ENCODE measurements around the gene ATG4B.

The ATG4B gene

DNA sequence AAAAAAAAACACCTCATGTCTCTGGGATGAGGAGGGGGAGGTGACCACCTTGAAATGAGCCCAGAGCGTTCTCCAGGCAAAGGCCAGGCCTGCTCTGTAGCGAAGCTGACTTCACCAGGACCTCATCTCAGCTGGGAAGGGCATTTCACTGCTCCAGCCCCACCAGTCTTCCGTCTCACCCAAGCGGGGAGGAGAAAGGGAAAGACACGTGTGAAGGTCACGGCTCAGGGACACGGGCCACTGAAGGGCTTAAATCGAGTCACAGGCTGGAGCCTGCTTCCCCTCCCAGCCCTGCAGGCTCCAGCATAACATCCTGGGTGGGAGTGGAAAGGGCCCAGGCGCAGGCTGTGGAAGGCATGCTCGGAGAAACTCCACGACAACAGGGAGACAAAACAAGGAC, 18.7 kb upstream of the ATG4B start:
- no peak for DNase-seq
- TF ChIP-seq GATA1 (IDR thresholded peaks at IDR 0.05; ENCODE audit: low read depth, low read length) (no peak), POLR2A (IDR thresholded peaks at IDR 0.05; ENCODE audit: low read length) (no peak)

DNA sequence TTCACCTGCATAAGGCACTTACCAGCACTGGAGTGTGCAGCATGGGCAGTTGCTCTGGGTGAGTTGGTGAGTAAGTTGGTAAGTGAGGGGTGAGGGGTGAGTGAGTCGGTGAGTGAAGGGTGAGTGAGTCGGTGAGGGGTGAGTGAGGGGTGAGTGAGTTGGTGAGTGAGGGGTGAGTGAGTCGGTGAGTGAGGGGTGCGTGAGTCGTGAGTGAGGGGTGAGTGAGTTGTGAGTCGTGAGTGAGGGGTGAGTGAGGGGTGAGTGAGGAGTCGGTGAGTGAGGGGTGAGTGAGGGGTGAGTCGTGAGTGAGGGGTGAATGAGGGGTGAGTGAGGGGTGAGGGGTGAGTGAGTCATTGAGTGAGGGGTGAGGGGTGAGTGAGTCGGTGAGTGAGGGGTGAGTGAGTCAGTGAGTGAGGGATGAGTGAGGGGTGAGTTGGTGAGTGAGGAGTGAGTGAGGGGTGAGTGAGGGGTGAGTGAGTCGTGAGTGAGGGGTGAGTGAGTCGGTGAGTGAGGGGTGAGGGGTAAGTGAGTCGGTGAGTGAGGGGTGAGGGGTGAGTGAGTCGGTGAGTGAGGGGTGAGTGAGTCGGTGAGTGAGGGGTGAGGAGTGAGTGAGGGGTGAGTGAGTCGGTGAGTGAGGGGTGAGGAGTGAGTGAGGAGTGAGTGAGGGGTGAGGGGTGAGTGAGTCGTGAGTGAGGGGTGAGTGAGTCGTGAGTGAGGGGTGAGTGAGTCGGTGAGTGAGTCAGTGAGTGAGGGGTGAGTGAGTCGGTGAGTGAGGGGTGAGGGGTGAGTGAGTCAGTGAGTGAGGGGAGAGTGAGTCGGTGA, 17.7 kb upstream of the ATG4B start:
- TF ChIP-seq POLR2A (IDR thresholded peaks at IDR 0.05; ENCODE audit: low read length) (no peak), GATA1 (IDR thresholded peaks at IDR 0.05; ENCODE audit: low read depth, low read length) (no peak)
- peak in 1 of 2 experiments; percentile 27 for DNase-seq

DNA sequence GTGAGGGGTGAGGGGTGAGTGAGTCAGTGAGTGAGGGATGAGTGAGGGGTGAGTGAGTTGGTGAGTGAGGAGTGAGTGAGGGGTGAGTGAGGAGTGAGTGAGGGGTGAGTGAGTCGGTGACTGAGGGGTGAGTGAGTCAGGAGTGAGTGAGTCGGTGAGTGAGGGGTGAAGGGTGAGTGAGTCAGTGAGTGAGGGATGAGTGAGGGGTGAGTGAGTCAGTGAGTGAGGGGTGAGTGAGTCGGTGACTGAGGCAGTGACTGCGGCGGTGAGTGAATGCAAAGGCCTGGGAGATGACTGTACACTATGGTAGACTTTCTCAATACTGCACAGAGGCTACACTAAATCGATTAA, 17.1 kb upstream of the ATG4B start:
- TF ChIP-seq GATA1 (IDR thresholded peaks at IDR 0.05; ENCODE audit: low read depth, low read length), result no peak
- no peak for TF ChIP-seq POLR2A (IDR thresholded peaks at IDR 0.05; ENCODE audit: low read length)

GRCh38 chr2:241627675-241628074, 9.8 kb upstream of the ATG4B start:
- DNase-seq, result no peak
- TF ChIP-seq GATA1 (IDR thresholded peaks at IDR 0.05; ENCODE audit: low read depth, low read length) (no peak), POLR2A (IDR thresholded peaks at IDR 0.05; ENCODE audit: low read length) (no peak)

More for the DNA sequence above, 17.1 kb upstream of the ATG4B start:
- DNase-seq, result peak in 1 of 2 experiments; percentile 51

- DNase-seq, result no peak
- TF ChIP-seq GATA1 (IDR thresholded peaks at IDR 0.05; ENCODE audit: low read depth, low read length) (no peak), POLR2A (IDR thresholded peaks at IDR 0.05; ENCODE audit: low read length) (no peak)
Measured at GRCh38 chr2:241629762-241630435, 7.6 kb upstream of the ATG4B start.

DNA sequence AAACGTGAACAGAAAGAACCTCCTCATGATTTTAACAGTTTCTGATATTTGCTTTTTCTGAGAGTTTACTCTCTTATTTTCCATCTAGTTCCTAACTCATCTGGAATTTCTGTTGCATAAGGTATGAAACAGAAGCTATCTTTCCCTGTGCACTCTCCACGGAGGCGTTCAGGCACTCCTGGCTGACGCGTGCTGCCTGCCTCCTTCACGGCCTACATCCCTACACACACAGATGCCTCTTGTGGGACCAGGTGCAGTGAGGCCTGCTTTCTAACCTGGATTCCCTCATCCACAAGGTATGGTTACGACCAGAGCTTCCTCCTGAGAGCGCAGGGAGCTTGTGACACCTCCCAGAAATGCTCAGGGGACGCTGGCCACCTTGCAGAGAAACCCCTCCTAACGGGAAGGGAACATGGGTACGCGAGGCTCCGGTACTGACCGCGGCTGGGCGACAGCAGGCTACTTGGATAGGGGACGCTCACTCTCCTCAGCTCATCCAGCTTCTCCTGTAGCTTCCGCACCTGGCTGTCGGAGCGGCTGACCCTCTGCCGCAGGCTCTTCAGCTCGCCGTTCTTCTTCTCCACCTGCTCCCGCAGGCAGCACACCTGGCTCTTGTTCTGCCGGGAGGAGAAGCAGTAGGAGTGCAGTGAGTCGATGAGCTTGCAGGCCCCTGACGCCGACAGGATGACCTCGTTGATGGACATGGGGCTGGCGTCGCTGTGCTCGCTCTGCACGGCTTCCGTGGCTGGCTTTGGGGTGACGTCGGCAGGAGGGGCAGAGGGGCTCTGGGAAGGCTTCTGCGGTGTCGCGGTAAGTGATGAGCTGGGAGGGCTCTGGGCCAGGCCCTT, 4.8 kb upstream of the ATG4B start:
- TF ChIP-seq GATA1 (IDR thresholded peaks at IDR 0.05; ENCODE audit: low read depth, low read length) (no peak), POLR2A (IDR thresholded peaks at IDR 0.05; ENCODE audit: low read length) (no peak)
- no peak for DNase-seq

DNA sequence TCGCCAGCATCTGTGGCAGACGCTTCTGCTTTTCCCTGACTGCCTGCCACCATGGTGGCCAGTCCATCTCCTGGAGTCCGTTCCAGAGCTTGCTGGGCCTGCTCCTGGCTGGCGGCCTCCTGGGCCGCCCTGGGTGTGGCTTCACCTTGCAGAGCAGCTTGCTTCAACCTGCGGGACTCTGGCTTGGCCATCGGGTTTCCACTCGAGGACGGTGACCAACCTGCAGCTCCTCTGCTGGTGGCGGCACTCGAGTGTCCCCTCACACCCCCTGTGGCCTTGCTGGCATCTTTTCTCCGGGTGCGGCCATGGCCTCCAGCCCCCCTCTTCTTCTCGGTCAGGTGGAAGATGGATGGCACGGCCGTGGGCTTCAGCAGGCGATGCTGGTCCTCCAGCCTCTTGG, 3.9 kb upstream of the ATG4B start:
- no peak for DNase-seq
- TF ChIP-seq POLR2A (IDR thresholded peaks at IDR 0.05; ENCODE audit: low read length), result no peak
- TF ChIP-seq GATA1 (IDR thresholded peaks at IDR 0.05; ENCODE audit: low read depth, low read length), result no peak

GRCh38 chr2:241635756-241636155, 1.7 kb upstream of the ATG4B start:
- TF ChIP-seq POLR2A (IDR thresholded peaks at IDR 0.05; ENCODE audit: low read length) (no peak), GATA1 (IDR thresholded peaks at IDR 0.05; ENCODE audit: low read depth, low read length) (no peak)
- peak; percentile 44 to 55 for DNase-seq

GRCh38 chr2:241636182-241637017, 1.1 kb upstream of the ATG4B start:
- TF ChIP-seq GATA1 (IDR thresholded peaks at IDR 0.05; ENCODE audit: low read depth, low read length) (no peak), POLR2A (IDR thresholded peaks at IDR 0.05; ENCODE audit: low read length) (no peak)
- DNase-seq, result peak; percentile 71 to 73

GRCh38 chr2:241637795-241638660, 535 bp downstream of the ATG4B start:
- TF ChIP-seq GATA1 (IDR thresholded peaks at IDR 0.05; ENCODE audit: low read depth, low read length) (no peak), POLR2A (IDR thresholded peaks at IDR 0.05; ENCODE audit: low read length) (peak; percentile 6)
- peak; percentile 73 to 83 for DNase-seq

GRCh38 chr2:241638940-241639339, 1.4 kb downstream of the ATG4B start:
- TF ChIP-seq POLR2A (IDR thresholded peaks at IDR 0.05; ENCODE audit: low read length), result no peak
- TF ChIP-seq GATA1 (IDR thresholded peaks at IDR 0.05; ENCODE audit: low read depth, low read length), result no peak
- no peak for DNase-seq

DNA sequence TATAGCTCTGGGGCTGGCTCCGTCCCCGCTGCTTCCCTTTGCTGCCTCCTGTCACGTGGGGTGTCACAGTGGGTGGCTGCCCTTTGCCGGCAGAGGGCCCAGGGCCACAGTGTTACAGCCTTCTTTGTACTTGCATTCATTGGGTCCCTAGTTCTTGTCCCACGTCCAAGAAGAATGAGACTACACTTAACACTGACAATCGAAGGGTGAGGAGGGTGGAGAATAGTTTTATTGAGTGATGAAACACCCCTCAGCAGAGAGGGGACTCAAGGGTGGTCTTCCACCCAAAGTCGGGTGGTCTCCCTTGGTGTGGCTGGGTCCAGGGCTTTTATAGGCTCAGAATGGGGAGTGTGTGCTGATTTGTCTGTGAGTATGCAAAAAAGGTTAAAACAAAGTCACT, 1.9 kb downstream of the ATG4B start:
- DNase-seq, result peak; percentile 61 to 63
- TF ChIP-seq GATA1 (IDR thresholded peaks at IDR 0.05; ENCODE audit: low read depth, low read length) (no peak), POLR2A (IDR thresholded peaks at IDR 0.05; ENCODE audit: low read length) (no peak)
